Prostate gland (tissue), 2 donors: ENCODE results near the gene TSACC.

ENCODE experiments used
- CTCF ChIP-seq, 4 experiments: fragments of 200-600 bp in 2 of 4; fragments of 450-650 bp in 2 of 4; sonication (generic) in 2 of 4; IDR thresholded peaks; 1 replicate in 3 of 4; 2 replicates in 1 of 4; pipeline ENCODE4 v1.5.1; 2016 to 2019; ENCODE audit warnings: antibody characterized with exemption in 4 of 4, mild to moderate bottlenecking in 2 of 4, moderate library complexity in 2 of 4
- POLR2A ChIP-seq: fragments of 450-650 bp; IDR thresholded peaks from one replicate; pipeline ENCODE4 v1.6.1; 2016; ENCODE audit warnings: antibody characterized with exemption, mild to moderate bottlenecking
- POLR2AphosphoS5 ChIP-seq: sonication (generic); formaldehyde crosslinking; IDR thresholded peaks from one replicate; pipeline ENCODE4 v1.6.1; 2017; ENCODE audit warnings: antibody characterized with exemption

GRCh38 chr1:156376958-156377919 lies 38.9 kb downstream of the TSACC start:
- TF ChIP-seq CTCF (IDR thresholded peaks at IDR 0.05), result no peak
- no peak for TF ChIP-seq POLR2A
- TF ChIP-seq POLR2AphosphoS5, result no peak
